HUES64 (cell line): ENCODE results near the gene KRTAP2-3.
"Not testable (repeated sequence)": the region's sequence is repeated elsewhere in the genome, so short reads cannot be mapped to it uniquely, and the experiment has no call there.

Experiments used
- H3K27ac ChIP-seq: 2 replicates; pipeline ENCODE4 v1.7.0; 2013; ENCODE audit warnings: low read depth, low read length, inconsistent platforms
- H3K27me3 ChIP-seq: 2 replicates; pipeline ENCODE4 v1.6.1; 2013; ENCODE audit warnings: mild to moderate bottlenecking, low read length; ENCODE audit not compliant: insufficient read depth
- H3K36me3 ChIP-seq: 2 replicates; pipeline ENCODE4 v1.6.1; 2013; ENCODE audit warnings: mild to moderate bottlenecking, low read length; ENCODE audit not compliant: insufficient read depth
- H3K4me1 ChIP-seq: 2 replicates; pipeline ENCODE4 v1.6.1; 2013; ENCODE audit warnings: mild to moderate bottlenecking, low read length, moderate library complexity; ENCODE audit not compliant: insufficient read depth
- H3K4me3 ChIP-seq: 2 replicates; pipeline ENCODE4 v1.5.1; 2013; ENCODE audit warnings: mild to moderate bottlenecking, low read length, moderate library complexity
- H3K9ac ChIP-seq: 2 replicates; pipeline ENCODE4 v1.6.1; 2013; ENCODE audit warnings: mild to moderate bottlenecking, low read depth, low read length
- H3K9me3 ChIP-seq: 2 replicates; pipeline ENCODE4 v1.6.1; 2013; ENCODE audit warnings: low read depth, low read length; ENCODE audit not compliant: insufficient read depth
- WGBS: fragments of 150-250, 120-280 bp; methylation state at CpG from one replicate; pipeline ENCODE4 v1.1.7; 2013; ENCODE audit warnings: missing lambda C conversion rate; 5-methylcytosine and 5-hydroxymethylcytosine counted together

KRTAP2-3 gene

DNA sequence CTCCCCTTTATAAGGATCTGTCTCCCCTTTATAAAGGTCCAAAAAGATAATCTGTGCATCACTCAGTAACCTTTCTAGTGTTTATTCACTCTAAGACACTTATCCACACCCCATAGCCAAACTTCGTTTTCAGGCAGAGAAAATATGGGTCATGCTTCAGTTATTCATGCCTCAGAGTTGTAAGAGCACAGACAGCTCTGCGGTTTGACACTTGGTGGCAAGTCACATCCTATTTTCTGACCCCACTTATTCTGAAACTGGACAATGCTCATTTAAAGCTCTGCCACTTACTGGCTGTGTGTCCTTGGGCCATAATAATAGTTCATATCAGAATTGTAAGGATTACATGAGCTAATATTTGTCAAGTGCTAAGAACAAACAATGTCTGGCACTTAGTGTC lies 10.8 kb downstream of the KRTAP2-3 start:
- H3K9me3 ChIP-seq: no peaks in the 10 kb centered on the region
- H3K27me3 ChIP-seq: no peaks in the 10 kb centered on the region
- H3K27ac ChIP-seq: no peak overlapping the region
- H3K4me3 ChIP-seq: no peak overlapping the region
- 79% methylated on average over 2 of the region's 2 CpGs for WGBS
- no peaks in the 10 kb centered on the region for H3K36me3 ChIP-seq
- peaks cover 6% of the 10 kb centered on the region; the same call in 1 of the 2 replicates for H3K4me1 ChIP-seq
- no peak overlapping the region for H3K9ac ChIP-seq

DNA sequence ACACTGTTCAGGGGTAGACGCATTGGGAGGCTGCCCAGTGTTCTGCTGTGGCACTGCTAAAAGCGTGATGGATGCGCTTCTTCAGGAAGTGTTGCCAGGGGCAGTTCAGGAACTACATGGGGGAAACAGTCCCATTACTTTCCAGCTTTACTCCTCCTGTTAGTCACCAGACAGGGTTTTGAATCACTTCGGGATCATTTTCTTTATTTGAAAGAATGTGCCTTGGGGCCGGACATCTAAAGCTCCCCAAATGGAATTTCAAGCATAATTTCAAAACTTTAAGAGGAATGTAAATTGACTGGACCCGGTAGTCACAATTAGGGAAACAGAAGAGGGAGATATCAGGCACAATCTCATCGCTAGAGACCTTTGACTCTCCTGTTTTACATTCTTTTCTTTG lies 11.5 kb downstream of the KRTAP2-3 start:
- Histone ChIP-seq H3K4me3 (no peak overlapping the region), H3K4me1 (peaks cover 6% of the 10 kb centered on the region; the same call in 1 of the 2 replicates), H3K27ac (no peak overlapping the region), H3K36me3 (no peaks in the 10 kb centered on the region), H3K9ac (no peak overlapping the region), H3K9me3 (no peaks in the 10 kb centered on the region), H3K27me3 (no peaks in the 10 kb centered on the region)
- WGBS: 84% methylated on average over 7 of the region's 7 CpGs

DNA sequence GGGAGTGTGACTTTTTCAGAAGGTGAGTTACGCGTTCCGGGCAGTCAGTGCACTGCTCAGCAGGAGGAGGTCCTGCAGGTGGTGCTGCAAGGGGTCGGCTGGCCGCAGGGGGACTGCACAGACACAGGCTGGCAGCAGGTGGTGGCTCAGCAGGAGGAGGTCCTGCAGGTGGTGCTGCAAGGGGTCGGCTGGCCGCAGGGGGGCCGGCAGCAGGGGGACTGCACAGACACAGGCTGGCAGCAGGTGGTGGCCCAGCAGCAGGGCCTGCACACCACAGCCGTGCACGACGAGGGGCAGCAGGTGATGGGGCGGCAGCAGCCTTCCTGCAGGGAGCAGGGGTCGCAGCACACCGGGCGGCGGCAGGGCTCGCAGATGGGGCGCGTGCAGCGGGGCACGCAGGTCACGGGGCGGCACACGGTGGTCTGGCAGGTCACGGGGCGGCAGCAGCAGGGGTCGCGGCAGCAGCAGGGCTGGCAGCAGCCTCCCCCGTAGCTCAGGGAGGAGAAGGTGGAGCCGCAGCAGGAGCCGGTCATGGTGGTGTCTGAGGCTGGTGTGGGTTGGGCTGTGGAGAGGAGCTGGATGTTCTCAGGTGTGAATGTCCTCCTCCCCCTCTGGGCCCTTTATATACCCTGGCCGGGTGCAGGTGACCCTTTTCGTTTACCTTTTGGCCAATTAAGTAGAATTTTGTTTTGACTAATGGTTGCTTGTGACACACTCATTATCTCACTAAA lies 13.0 kb downstream of the KRTAP2-3 start, which contains the start of gene KRTAP2-1:
KRTAP2-1 (minus strand) TSS at position 582 of the 731 bp plus-strand sequence; CDS start at position 533, 49 bp downstream.
- H3K27ac ChIP-seq, H3K9me3 ChIP-seq, H3K4me1 ChIP-seq, H3K27me3 ChIP-seq, H3K9ac ChIP-seq, H3K36me3 ChIP-seq, H3K4me3 ChIP-seq: not testable (repeated sequence)
- 75% methylated on average over 5 of the region's 33 CpGs for WGBS

DNA sequence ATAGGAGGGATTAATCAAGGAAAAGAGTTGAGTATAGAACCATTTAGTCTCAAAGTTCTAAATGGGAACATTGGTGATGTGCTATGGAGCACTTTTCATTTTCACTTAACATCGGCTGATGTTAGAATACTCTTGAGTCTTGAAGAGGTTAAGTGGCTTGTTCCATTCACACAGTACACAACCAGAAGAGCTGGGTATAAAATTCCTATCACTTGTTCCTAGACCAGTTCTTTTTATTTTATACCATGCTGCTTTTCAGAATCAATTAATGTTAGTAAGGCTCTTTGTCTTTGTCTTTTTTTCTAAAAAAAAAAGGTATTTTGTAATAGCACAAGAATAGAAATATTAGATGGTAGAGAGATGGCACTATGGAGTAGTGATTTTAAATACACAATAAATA lies 17.0 kb downstream of the KRTAP2-3 start:
- Histone ChIP-seq H3K4me1 (peaks cover 16% of the 10 kb centered on the region), H3K4me3 (no peak overlapping the region), H3K9me3 (no peaks in the 10 kb centered on the region), H3K27me3 (no peaks in the 10 kb centered on the region), H3K27ac (no peak overlapping the region), H3K9ac (no peak overlapping the region), H3K36me3 (no peaks in the 10 kb centered on the region)
- 100% methylated on average over 1 of the region's 1 CpG for WGBS

DNA sequence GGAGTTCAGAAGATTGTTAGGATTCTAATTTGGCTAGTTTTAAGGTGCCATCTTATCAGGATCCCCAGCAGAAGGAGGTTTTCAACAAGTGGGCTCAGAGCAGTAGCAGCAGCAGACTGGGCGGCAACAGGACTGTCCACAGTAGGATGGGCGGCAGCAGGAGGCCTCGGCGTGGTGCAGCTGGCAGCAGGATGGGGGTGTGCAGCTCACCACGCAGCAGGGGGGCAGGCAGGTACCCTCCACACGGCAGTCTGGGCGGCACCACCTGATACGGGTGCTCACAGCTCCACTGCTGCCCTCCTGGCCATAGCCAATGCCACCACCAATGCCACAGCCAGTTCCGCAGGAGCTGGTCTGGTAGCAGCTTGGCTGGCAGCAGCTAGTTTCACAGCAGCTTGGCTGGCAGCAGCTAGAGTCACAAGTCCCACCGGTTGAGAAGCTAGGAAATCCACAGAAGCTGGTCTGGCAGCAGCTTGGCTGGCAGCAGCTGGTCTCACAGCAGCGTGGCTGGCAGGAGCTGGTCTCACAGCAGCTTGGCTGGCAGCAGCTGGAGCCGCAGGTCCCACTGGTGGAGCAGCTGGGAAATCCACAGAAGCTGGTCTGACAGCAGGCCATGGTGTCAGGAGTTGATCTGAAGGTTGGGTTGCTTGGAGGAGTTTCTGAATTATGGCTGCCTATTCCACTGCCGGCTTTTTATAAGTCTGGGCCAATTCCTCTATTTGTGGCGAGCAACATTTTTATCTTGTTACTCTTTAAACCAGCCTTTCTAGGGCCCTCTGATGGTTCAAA lies 18.9 kb downstream of the KRTAP2-3 start, which contains the start of gene KRTAP1-1:
KRTAP1-1 (minus strand) TSS at position 668 of the 789 bp plus-strand sequence; CDS start at position 615, 53 bp downstream.
- not testable (repeated sequence) for H3K27ac ChIP-seq, H3K36me3 ChIP-seq, H3K9ac ChIP-seq, H3K9me3 ChIP-seq, H3K27me3 ChIP-seq, H3K4me3 ChIP-seq
- WGBS: 92% methylated on average over 11 of the region's 14 CpGs
- H3K4me1 ChIP-seq: peaks cover 23% of the 10 kb centered on the region

DNA sequence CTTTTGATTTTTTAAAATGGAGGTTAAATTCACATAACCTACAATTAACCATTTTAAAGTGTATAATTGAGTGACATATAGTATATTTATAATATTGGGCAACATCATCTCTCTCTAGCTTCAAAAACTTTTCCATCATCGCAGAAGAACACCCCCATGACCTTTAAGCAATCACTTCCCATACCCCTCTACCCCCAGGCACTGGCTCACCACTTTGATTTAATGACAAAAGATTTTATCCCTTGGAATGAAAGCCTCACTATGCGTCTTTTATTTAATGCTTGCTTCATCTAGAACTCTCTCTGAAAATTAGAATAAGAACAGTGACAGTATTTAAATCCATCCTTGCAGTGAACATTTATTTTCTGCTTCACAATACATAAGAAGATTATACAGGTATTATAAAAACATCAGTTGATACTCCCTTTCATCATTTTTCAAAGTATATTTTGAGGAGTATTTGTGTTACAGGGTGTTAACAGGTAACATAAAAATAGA lies 22.0 kb downstream of the KRTAP2-3 start:
- H3K36me3 ChIP-seq: no peaks in the 10 kb centered on the region
- peaks cover 23% of the 10 kb centered on the region for H3K4me1 ChIP-seq
- H3K4me3 ChIP-seq: no peak overlapping the region
- no peaks in the 10 kb centered on the region for H3K9me3 ChIP-seq
- H3K9ac ChIP-seq: no peak overlapping the region
- no peaks in the 10 kb centered on the region for H3K27me3 ChIP-seq
- WGBS: 58% methylated on average over 2 of the region's 2 CpGs
- no peak overlapping the region for H3K27ac ChIP-seq

DNA sequence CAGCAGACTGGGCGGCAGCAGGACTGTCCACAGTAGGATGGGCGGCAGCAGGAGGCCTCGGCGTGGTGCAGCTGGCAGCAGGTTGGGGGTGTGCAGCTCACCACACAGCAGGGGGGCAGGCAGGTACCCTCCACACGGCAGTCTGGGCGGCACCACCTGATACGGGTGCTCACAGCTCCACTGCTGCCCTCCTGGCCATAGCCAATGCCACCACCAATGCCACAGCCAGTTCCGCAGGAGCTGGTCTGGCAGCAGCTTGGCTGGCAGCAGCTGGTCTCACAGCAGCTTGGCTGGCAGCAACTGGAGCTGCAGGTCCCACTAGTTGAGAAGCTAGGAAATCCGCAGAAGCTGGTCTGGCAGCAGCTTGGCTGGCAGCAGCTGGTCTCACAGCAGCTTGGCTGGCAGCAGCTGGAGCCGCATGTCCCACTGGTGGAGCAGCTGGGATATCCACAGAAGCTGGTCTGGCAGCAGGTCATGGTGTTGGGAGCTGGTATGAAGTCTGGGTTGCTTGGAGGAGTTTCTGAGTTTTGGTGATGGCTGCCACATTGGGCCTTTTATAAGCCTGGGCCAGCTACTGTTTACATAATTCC lies 25.5 kb downstream of the KRTAP2-3 start, which contains the start of gene KRTAP1-3:
KRTAP1-3 (minus strand) TSS at position 529 of the 590 bp plus-strand sequence; CDS start at position 476, 53 bp downstream.
- not testable (repeated sequence) for H3K9ac ChIP-seq, H3K4me3 ChIP-seq, H3K27ac ChIP-seq, H3K9me3 ChIP-seq, H3K27me3 ChIP-seq, H3K36me3 ChIP-seq
- WGBS: 94% methylated on average over 9 of the region's 10 CpGs
- peaks cover 22% of the 10 kb centered on the region for H3K4me1 ChIP-seq

DNA sequence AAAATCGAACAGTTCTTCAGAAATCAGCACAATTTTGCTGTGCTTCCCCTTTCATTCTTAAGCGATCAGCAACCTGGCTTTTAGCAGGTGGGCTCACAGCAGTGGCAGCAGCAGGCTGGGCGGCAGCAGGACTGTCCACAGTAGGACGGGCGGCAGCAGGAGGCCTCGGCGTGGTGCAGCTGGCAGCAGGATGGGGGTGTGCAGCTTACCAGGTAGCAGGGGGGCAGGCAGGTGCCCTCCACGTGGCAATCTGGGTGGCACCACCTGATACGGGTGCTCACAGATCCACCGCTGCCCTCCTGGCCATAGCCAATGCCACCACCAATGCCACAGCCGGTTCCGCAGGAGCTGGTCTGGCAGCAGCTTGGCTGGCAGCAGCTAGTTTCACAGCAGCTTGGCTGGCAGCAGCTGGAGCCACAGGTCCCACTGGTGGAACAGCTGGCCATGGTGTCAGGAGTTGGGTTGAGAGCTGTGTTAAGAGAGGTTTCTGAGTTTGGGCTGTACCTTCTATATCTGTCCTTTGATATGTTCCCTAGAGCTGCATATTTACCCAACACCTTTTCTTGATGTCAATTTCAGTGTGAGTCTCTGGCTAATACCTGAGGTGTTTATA lies 30.2 kb downstream of the KRTAP2-3 start, which contains the start of gene KRTAP1-4:
KRTAP1-4 (minus strand) TSS at position 563 of the 613 bp plus-strand sequence; CDS start at position 446, 117 bp downstream.
- no peak within 1 kb of the TSS for H3K4me3 ChIP-seq
- H3K9ac ChIP-seq: no peak within 1 kb of the TSS
- H3K9me3 ChIP-seq: no peaks in the 10 kb centered on the region
- no peaks in the 10 kb centered on the region for H3K27me3 ChIP-seq
- 93% methylated on average over 12 of the region's 12 CpGs for WGBS
- no peak within 1 kb of the TSS for H3K27ac ChIP-seq
- no peaks in the 10 kb centered on the region for H3K36me3 ChIP-seq
- H3K4me1 ChIP-seq: no peaks in the 10 kb centered on the region

DNA sequence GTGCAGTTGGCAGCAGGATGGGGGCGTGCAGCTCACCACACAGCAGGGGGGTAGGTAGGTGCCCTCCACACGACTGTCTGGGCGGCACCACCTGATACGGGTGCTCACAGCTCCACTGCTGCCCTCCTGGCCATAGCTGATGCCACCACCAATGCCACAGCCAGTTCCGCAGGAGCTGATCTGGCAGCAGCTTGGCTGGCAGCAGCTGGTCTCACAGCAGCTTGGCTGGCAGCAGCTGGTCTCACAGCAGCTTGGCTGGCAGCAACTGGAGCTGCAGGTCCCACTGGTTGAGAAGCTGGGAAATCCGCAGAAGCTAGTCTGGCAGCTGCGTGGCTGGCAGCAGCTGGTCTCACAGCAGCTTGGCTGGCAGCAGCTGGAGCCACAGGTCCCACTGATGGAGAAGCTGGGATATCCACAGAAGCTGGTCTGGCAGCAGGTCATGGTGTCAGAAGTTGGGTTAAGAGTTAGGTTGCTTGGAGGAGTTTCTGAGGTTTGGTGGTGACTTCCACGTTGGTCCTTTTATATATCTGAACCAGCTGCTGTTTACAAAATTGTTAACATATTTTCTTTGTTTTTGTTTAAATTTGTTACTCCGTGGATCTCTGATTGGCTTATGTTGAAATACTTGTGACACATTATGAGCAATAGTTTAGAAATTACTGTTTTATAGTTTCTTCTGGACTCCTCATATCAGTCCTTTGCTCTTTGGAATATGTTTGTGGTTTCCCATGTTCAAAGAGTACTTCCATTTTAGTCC lies 33.0 kb downstream of the KRTAP2-3 start, which contains the start of gene KRTAP1-5:
KRTAP1-5 (minus strand) TSS at position 494 of the 757 bp plus-strand sequence; CDS start at position 441, 53 bp downstream.
- Histone ChIP-seq H3K36me3 (no peaks in the 10 kb centered on the region), H3K4me3 (no peak within 1 kb of the TSS), H3K4me1 (no peaks in the 10 kb centered on the region), H3K9ac (no peak within 1 kb of the TSS), H3K27me3 (no peaks in the 10 kb centered on the region), H3K9me3 (no peaks in the 10 kb centered on the region), H3K27ac (no peak within 1 kb of the TSS)
- WGBS: 89% methylated on average over 9 of the region's 9 CpGs

DNA sequence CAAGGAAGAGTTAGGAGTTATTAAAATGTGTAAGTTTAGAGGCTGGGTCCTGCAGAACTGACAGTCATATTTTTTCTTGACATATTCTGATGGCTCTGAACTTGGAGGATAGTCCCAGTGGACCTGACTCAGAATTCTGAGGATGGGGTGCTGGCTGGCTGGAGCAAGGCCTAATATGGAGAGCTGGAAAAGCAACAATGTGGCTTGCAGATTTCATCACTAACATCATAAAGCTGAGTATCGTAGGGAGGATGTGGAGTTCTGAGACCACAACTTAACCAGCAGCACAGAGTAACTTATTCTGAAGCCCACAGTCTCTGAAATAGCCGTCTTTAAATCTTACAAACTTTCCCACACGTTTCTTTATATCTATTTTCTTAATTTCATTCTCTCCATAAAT lies 35.2 kb downstream of the KRTAP2-3 start:
- Histone ChIP-seq H3K4me1 (no peaks in the 10 kb centered on the region), H3K36me3 (no peaks in the 10 kb centered on the region), H3K9ac (no peak overlapping the region), H3K4me3 (no peak overlapping the region), H3K9me3 (no peaks in the 10 kb centered on the region), H3K27me3 (no peaks in the 10 kb centered on the region), H3K27ac (no peak overlapping the region)
- 98% methylated on average over 3 of the region's 3 CpGs for WGBS
